GM19025 (cell line): ENCODE results near the gene TMEM143.
A peak's percentile ranks its signal among the peaks of the same experiment; 100 is the strongest.

Source experiments
- ATAC-seq: cut with Tn5 transposase; IDR thresholded peaks from one replicate; pipeline ENCODE4 v1.9.1; 2021; ENCODE audit warnings: mild to moderate bottlenecking, low read depth, moderate library complexity; ENCODE audit not compliant: unreplicated experiment

TMEM143 gene

GRCh38 chr19:48361912-48362311 is 1.8 kb downstream of the TMEM143 start:
- ATAC-seq, result no peak

GRCh38 chr19:48359123-48359522 is 4.6 kb downstream of the TMEM143 start:
- no peak for ATAC-seq

GRCh38 chr19:48355365-48355954 is 8.3 kb downstream of the TMEM143 start:
- ATAC-seq, result no peak

- no peak for ATAC-seq
Observed at GRCh38 chr19:48354332-48354992, 9.3 kb downstream of the TMEM143 start.

GRCh38 chr19:48353677-48354076 is 10.1 kb downstream of the TMEM143 start:
- no peak for ATAC-seq

GRCh38 chr19:48351341-48351752 is 12.4 kb downstream of the TMEM143 start:
- no peak for ATAC-seq

- ATAC-seq, result no peak
Observed at GRCh38 chr19:48350856-48351255, 12.9 kb downstream of the TMEM143 start.

GRCh38 chr19:48348737-48349136 is 15.0 kb downstream of the TMEM143 start:
- no peak for ATAC-seq

GRCh38 chr19:48348045-48348444 is 15.7 kb downstream of the TMEM143 start:
- ATAC-seq, result no peak

- no peak for ATAC-seq
Observed at GRCh38 chr19:48346191-48346590, 17.5 kb downstream of the TMEM143 start.

GRCh38 chr19:48344892-48345291 is 18.8 kb downstream of the TMEM143 start:
- ATAC-seq, result no peak

GRCh38 chr19:48342841-48343540 is 20.7 kb downstream of the TMEM143 start:
- no peak for ATAC-seq

- ATAC-seq, result no peak
Observed at GRCh38 chr19:48342414-48342738, 21.4 kb downstream of the TMEM143 start.

GRCh38 chr19:48341515-48342413 is 22.0 kb downstream of the TMEM143 start:
- ATAC-seq, result no peak

GRCh38 chr19:48340995-48341394 is 22.7 kb downstream of the TMEM143 start:
- no peak for ATAC-seq

GRCh38 chr19:48338802-48339503 is 24.8 kb downstream of the TMEM143 start:
- ATAC-seq, result no peak

GRCh38 chr19:48338253-48338755 is 25.4 kb downstream of the TMEM143 start:
- ATAC-seq, result no peak

- peak; percentile 43 for ATAC-seq
Observed at GRCh38 chr19:48333467-48334384, 30.0 kb downstream of the TMEM143 start.
